GOT3 (cell line): ENCODE results near the gene SPOCK1.
"Not testable (repeated sequence)": the region's sequence is repeated elsewhere in the genome, so short reads cannot be mapped to it uniquely, and the experiment has no call there.

ENCODE experiments used
- DNase-seq: peaks from one replicate; lab custom pipeline; 2025; ENCODE audit warnings: mixed read lengths; lab: John Stamatoyannopoulos, UW

SPOCK1 gene

GRCh38 chr5:137022725-137023124, 476.4 kb downstream of the SPOCK1 start:
- DNase-seq = no peak

- no peak for DNase-seq
These were observed 477.1 kb downstream of the SPOCK1 start for GRCh38 chr5:137022043-137022442.

DNA sequence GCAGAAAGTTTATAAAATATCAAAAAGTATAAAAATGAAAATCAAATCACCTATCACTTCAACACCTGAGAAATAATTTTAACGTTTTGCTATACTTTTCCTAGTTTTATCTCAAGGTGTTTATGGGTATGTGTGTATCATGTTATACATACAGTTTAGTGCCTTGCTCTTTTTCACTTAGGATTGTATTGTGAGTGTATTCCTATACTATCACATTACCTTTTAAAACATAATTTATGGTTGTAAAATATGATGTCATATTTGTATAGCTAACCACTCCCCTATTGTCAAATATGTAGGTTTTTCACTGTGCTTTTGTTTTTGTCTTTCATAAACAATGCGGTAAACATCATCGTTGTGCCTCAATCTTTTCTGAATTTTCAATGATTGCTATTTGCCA, 479.9 kb downstream of the SPOCK1 start:
- no peak for DNase-seq

DNA sequence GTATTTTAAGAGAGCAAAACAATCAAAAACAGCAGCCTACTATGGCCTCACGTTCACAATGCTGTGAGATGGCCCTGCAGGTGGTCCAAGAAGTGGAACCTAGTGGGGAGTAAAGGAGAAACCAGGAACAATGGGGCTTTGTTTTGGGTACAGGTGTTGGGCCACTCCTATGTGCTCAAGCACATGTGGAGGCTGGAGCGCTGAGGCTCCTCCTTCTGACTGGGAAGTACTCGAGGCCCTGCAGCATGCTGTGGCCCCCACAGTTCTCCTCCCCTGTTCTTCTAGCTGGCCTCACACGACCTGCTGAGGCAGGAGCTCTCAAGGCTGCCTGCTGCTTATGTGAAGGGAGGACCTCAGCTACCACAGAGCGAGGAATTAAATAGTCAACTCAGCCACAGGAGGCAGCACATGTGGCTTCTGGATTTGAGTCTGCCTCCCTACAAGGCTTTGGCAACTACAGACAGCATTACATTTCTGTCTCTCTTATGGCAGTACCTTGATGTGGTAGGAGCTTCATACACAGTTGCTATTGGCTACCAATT, 482.3 kb downstream of the SPOCK1 start:
- DNase-seq = no peak

- DNase-seq = no peak
These were observed 483.5 kb downstream of the SPOCK1 start for GRCh38 chr5:137015540-137016116.

DNA sequence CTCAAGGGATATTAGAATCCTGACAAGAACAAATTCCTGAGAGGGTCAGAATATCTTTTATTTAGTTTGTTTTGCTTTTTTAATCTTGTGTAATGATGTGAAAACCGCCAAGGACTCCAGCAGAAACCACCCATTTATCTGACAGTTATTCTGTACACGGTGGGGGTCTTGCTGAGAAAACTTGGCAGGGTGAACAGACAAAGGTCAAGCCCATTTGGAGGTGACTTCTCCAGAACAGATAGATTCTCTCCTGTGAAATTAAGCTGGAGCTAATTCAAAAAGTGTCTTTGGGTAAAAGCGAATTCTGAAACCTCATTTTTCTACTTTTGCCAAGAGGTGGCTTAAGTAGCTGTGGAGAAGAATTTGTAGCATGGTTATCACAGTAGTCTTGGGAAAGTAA, 484.4 kb downstream of the SPOCK1 start:
- no peak for DNase-seq

DNA sequence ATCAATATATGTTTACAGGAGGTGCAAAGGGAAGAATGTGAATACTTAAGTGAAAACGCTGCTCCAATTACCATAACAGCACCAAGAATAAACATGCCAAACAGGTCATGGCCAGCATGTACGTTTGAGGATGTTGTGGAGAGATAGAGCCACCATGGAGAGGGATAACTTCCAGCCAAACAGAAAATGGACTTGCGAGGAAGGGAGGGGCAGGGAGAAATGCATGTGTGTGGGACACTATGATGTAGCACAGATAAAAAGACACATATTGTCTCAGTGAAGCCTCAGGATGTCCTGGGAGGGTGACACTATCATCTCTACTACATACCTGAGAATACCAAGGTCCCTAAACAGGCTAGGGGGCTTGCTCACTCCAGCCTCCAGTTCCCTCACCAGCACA, 488.9 kb downstream of the SPOCK1 start:
- no peak for DNase-seq

DNA sequence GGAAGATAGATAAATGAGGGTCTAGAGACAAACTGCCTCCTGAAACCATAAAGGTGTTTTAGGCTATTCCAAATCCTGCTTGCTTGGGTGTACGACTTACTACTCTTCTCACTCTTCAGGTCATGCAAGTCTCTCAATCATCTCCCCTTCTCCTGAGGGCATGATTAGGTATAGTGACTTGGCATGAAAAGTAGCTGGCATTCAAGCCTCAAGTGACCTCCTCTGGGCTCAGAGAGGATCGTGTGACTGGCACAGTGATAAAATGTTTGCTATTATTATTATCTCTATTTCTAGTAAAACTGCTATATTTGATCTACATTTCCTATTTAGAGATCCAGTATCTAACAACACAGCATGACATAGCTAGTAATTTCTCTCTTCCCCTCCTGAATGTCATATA, 494.8 kb downstream of the SPOCK1 start:
- DNase-seq = no peak

DNA sequence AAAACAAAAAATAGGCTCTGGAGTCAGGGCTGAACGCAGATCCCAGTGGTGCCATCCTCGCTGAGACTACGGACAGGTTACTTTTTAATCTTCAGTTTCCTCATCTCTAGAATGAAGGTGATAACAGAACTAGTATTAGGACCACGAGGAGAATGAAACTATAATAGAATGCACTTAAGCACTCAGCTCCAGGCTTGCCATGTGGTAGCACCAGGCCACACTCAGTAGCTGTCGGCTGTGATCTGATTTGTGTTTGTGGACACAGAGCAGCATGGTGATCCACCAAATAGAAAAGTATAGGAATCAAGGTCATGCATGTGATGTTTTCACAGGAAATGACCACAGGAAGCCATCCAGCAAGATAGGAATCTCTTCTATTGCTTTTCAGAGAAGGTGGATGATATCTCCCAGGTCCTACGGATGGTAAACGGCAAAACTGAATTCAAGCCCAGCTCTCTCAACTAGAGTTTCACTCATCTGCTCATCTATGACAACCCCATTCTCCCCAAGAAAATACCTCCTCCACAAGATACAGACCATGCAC, 498.0 kb downstream of the SPOCK1 start:
- no peak for DNase-seq

DNA sequence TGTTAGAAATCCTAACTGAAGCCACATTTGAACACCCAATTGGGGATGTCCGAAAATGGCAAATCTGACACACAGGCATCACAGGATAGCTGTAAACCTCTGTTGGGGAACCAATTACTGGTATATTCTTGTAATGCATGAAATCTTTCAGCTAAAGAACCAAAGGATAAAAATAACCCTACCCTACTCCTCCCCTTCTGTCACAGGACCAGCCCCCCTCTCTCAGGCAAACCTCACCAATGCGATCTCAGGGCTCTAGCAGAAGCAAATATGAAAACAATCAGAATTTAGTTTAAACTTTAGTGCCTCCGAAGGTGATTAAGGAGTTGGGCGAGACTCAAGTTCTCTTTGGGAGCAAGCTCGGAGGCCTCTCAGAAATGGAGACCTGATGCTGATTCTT, 499.3 kb downstream of the SPOCK1 start:
- no peak for DNase-seq

- no peak for DNase-seq
These were observed 500.2 kb downstream of the SPOCK1 start for GRCh38 chr5:136998854-136999357.

DNA sequence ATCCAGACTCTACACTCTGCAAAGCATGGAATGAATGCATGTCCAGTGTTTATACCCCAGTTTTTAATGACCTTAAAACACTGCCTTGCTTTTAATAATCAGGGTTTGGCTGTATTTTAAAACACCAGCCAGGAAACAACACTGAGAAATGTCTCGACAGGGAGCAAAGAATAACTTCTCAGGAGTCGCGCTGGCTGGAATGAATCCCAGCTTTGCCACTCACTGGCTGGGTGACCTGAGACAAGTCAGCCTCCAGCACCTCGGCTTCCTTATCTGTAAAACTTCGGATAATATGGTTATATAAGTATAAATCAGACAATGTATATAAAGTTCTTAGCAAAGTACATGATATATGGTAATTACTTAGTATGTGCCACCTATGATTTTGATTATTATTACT, 505.0 kb downstream of the SPOCK1 start:
- DNase-seq = no peak

- DNase-seq = no peak
These were observed 506.2 kb downstream of the SPOCK1 start for GRCh38 chr5:136992796-136993489.

DNA sequence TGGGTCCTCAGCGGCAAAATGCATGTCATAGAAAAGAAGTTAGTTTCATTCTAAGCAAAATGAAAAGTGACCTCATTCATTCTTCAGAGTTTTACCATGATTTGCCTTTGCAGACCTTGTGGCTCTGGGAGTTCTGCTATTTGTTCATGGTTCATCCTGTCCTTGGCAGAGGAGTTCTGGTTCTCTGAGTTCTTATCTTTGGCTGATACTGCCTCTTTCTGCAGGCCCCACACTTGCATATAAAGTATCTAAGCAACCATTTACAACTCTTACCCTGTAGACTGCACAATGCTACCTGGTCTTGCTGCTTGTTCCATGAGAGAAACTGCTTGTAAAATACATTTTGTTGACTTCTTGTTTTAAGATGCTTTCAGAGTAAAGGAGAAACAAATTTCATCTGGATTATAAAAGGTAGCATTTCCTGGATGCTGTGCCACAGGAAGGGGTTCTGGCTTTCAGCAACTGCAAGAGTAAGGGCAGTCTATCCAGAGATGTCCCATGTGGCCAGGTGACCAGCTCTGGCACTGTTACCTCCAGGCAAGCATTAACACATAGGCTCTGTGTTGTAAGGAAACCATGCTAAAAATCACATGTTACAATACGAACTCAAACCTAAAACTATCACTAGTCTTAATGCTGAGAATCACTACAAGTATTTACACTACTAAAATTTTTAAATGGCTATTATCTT, 513.2 kb downstream of the SPOCK1 start:
- no peak for DNase-seq

DNA sequence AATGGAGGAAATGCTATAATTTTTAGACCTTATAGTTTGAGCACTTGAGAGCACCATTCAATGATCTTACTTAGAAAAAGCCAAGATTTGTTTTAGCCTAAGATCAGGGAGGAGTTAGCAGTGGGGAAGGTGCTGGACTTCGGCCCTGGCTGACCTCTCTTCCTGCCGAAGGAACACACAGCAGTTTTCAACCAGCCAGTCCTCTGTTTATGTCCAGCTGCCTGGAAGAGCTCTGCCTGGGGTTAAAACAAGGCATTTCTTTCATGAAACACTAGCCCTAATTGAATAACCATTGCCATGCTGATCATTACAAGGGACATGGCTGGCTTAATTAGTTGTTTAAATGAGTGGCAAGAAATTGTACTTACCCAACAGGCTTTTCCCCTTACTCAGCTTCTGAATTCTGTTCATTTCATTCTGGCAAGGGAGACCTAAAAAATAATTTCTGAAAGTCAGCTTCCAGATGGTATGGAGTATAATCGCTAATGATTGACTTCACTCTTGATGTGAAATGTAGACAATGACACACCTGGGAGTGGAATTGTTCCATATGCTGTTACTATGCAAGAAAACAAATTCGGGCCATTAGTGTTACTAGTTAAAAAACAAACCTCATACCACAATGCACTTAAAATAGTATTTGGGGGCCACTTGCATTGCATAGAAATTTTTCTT, 514.2 kb downstream of the SPOCK1 start:
- no peak for DNase-seq

DNA sequence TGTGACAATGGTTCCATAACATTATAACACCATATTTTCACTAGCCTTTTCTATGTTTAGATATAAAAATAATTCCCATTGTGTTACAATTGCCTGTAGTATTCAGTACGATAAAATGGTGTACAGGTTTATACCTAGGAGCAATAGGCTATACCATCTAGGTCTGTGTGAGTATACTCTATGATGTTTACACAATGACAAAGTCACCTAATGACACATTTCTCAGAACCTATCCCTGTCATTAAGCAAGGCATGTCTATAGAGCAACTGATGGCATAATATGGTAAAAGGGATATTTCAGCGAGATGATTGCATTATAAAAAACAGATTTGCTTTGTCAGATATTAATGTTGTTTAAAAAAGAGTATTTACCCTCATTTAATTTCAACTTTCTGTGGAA, 517.2 kb downstream of the SPOCK1 start:
- no peak for DNase-seq

- DNase-seq = no peak
These were observed 520.0 kb downstream of the SPOCK1 start for GRCh38 chr5:136979131-136979530.

GRCh38 chr5:136963504-136963903, 535.6 kb downstream of the SPOCK1 start:
- DNase-seq = no peak

DNA sequence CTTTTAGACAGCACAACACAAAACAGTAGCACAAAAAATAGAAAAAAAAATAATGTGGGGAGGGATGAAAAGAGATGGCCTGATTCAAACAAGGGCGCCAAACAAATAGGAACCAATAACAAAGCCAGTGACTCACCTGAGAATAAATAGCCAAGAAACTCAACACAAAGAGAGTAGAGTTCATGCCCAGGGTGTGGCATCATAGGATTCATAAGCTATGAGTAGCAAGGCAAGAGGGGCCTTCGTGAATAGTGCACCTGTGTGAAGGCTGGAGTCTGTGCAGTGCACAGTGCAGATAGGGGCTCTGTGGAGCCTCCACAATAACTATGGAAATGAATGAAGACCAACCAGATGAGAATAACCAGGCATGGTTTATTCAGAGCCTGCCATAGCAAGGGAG, 541.7 kb downstream of the SPOCK1 start:
- no peak for DNase-seq

- DNase-seq = not testable (repeated sequence)
These were observed 545.0 kb downstream of the SPOCK1 start for GRCh38 chr5:136954142-136954541.

DNA sequence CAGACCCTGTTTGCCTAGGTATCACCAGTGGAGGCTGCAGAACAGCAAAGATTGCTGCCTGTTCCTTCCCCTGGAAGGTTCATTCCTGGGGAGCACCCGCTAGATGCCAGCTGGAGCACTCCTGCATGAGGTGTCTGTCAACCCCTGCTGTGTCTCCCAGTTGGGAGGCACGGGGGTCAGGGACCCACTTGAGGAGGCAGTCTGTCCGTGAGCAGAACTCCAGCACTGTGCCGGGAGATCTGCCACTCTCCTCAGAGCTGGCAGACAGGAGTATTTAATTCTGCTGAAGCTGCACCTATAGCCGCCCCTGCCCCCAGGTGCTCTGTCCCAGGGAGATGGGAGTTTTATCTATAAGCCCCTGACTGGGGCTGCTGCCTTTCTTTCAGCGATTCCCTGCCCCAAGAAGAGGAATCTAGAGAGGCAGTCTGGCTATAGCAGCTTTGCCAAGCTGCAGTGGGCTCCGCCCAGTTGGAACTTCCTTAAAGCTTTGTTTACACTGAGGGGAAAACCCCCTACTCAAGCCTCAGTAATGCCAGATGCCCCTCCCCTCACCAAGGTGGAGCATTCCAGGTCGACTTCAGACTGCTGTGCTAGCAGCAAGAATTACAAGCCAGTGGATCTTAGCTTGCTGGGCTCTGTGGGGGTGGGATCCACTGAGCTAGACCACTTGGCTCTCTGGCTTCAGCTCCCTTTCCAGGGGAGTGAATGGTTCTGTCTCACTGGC, 545.6 kb downstream of the SPOCK1 start:
- DNase-seq = not testable (repeated sequence)
